HG02970 (cell line): ENCODE results near the gene TRAF3IP1.
"Not testable (repeated sequence)": the region's sequence is repeated elsewhere in the genome, so short reads cannot be mapped to it uniquely, and the experiment has no call there.

Experiments
- ATAC-seq: cut with Tn5 transposase; IDR thresholded peaks from one replicate; pipeline ENCODE4 v1.9.1; 2021; ENCODE audit warnings: mild to moderate bottlenecking, moderate library complexity, moderate number of reproducible peaks; ENCODE audit not compliant: unreplicated experiment, low FRiP score

TRAF3IP1 gene

GRCh38 chr2:238338710-238339394 is 18.5 kb downstream of the TRAF3IP1 start:
- ATAC-seq = no peak

- no peak for ATAC-seq
These were observed 19.1 kb downstream of the TRAF3IP1 start for GRCh38 chr2:238339395-238339780.

- ATAC-seq = no peak
These were observed 19.5 kb downstream of the TRAF3IP1 start for GRCh38 chr2:238339814-238340213.

GRCh38 chr2:238341536-238341935 is 21.2 kb downstream of the TRAF3IP1 start:
- no peak for ATAC-seq

DNA sequence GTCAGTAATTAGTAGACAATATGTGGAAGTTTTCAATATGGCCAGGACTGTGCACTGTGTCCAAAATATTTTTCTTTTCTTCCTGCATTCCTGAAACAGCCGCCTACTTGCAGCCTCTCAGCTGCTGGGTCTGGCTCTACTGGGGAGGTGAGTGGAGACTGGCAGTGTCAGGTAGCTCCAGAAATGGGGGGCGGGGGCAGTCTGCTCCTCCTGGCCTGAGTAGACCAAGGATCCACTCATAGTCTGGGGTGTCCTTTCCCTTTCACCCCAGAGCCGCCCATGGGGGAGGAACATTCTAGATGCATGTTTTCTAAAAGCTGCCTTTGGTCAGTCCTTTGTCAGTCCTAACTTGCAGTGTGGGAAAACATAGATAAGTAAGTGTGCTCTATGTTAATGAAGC is 23.7 kb downstream of the TRAF3IP1 start:
- no peak for ATAC-seq

DNA sequence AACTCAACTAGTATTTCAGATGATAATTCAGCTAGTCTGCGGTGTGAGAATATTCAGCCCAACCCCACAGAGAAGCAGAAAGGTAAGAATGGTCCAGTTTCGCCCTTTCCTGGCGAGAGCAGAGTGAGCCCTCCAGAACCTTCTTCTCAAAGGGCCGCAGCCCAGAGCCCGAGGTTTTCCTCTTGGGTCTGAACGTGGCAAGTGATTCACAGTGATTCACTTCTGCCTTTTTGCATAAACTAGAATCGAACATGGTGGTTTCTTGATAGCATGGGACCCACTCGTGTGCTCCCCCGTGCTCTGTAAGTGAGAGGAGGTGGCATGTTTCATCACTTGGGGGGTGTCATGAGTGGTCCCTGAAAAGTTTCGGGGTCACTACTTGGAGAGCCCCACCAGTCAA is 24.2 kb downstream of the TRAF3IP1 start:
- ATAC-seq = no peak

GRCh38 chr2:238345297-238345968 is 25.1 kb downstream of the TRAF3IP1 start:
- no peak for ATAC-seq

- ATAC-seq = no peak
These were observed 26.2 kb downstream of the TRAF3IP1 start for GRCh38 chr2:238346544-238346943.

DNA sequence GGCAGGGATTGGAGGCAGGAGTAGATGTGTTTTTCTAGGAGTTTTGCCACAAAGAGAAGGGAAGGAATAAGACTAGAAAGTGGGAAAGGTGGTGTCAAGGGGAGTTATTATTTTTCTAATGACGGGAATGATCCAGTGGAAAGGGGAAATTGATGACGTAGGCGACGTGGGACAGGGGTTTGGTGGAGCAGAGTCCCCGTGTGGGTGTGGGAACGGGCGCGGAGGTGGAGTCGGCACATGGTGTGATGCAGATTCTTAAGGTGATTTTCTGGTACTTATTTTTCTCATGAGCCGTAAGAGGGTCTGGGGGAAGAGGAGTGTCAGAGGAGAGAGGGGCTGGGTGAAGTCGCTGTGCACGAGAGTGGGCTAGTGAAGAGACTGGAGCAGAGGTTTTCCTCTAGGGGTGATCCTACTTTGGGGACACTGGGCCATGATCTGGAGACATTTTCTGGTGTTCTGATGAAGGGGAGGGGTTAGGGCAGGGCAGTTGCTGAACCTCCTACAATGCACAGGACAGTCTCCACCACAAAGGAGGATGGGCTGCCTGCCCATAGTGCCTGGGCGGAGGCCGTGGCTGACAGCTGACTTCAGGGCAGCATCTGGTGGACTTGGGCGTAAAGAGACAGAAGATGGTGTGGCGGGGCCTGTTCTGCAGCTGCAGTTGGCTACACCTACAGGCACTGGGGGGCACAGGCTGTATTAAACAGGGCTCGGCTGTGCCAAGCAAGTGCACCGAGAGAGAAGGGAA is 30.0 kb downstream of the TRAF3IP1 start:
- ATAC-seq = no peak

DNA sequence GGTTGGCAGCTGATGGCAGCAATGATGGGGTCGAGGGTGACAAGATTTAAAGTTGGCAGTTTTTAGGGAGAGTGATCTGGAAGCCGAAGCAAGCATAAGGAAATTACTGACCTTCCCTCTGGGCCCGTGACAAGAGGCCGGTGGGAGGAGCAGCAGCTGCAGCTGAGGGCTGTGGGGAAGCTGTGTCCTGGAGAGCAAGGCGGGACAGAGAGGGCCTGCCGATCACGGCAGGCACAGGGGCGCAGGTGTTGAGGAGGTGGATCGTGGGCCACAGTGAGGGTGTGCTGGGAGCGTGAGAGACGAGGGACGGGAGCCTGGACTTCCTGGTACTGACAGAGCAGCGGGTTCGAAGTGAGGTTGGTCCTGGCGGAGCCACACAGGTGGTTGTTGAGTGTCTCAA is 31.0 kb downstream of the TRAF3IP1 start:
- no peak for ATAC-seq

GRCh38 chr2:238352361-238352760 is 32.0 kb downstream of the TRAF3IP1 start:
- ATAC-seq = no peak

DNA sequence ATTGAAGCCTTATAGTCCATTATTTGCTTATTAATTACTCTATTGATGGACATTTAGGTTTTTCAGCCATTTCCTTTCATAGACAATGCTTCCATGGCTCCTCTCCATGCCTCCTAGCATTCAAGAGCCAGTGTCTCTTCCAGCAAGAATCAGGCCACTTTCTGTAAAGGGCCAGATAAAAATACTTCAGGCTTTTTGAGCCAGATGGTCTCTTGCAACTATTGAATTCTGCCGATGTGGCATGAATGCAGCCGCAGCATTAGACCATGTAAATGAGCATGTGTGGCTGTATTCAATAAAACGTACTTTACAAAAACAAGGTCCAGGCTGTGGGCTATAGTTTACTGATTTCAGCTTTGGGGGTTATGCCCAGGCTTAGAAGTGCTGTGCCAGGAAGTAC is 38.5 kb downstream of the TRAF3IP1 start:
- no peak for ATAC-seq

GRCh38 chr2:238359403-238359802 is 39.1 kb downstream of the TRAF3IP1 start:
- no peak for ATAC-seq

- ATAC-seq = no peak
These were observed 41.6 kb downstream of the TRAF3IP1 start for GRCh38 chr2:238361877-238362276.

- ATAC-seq = no peak
These were observed 42.3 kb downstream of the TRAF3IP1 start for GRCh38 chr2:238362626-238363025.

DNA sequence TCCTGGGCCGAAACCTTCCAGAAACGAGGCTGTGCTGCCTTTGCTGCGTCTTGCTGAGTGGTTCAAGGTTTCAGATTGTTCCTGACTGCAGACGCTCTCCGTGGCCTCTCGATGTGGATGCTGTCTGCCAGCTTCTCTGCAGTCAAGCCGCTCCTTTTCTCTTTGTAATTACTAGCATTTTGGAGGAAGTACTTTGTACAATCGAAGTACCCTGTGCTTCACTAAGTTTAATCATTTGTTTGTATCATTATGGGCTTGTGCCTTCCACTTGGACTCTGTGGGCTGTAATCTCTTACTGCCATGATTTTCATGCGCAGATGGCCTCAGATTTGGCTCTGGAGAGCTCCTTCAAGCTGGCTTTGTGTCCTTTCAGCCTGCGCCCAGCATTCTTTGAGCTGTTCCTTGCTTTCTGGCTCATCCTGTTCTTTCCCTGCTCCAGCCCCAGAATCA is 49.3 kb downstream of the TRAF3IP1 start:
- no peak for ATAC-seq

DNA sequence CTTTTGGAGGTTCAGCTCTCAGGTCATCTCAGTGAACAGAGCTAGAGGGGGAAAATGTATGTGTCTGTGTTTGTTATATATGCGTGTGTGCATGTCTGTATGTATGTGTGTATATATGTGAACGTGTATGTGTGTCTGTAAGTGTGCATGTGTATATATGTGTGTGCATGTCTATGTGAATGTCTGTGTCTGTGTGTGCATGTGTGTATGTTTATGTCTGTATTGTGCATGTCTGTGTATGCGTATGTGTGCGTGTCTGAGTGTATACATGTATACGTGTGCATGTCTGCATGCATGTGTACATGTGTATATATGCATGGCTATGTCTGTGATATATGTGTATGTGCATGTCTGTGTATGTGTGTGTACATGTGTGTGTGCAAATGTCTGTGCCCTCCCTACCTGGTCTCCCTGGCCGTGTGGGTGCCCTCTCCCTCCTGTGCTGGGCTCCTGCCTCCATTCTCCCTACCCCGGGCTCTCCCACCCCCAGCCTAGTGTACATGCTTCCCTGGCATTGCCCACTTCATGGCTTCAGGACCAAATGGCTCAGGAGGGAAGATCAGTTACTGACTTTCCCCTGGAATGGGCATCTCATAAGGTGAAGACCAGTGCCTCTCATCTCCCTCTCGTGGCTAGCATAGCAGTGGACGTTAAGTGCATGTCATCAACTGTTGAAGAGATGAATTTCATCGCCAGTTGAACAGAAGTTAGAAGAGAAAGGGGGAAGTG is 49.9 kb downstream of the TRAF3IP1 start:
- no peak for ATAC-seq

- ATAC-seq = no peak
These were observed 50.6 kb downstream of the TRAF3IP1 start for GRCh38 chr2:238370823-238371372.

DNA sequence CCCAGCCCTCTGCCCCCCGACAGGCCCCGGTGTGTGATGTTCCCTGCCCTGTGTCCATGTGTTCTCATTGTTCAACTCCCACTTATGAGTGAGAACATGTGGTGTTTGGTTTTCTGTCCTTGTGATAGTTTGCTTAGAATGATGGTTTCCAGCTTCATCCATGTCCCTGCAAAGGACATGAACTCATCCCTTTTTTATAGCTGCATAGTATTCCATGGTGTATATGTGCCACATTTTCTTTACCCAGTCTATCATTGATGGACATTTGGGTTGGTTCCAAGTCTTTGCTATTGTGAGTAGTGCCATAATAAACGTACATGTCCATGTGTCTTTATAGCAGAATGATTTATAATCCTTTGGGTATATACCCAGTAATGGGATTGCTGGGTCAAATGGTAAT is 52.0 kb downstream of the TRAF3IP1 start:
- ATAC-seq = not testable (repeated sequence)

GRCh38 chr2:238376884-238377391 is 56.6 kb downstream of the TRAF3IP1 start:
- ATAC-seq = no peak
